Fibroblast of skin of abdomen (primary cell): ENCODE data around the gene CLEC20A.
"Not testable (repeated sequence)": the region's sequence is repeated elsewhere in the genome, so short reads cannot be mapped to it uniquely, and the experiment has no call there.

Experiments used
- DNase-seq: peaks from one replicate; pipeline ENCODE4 v3.0.0-alpha.2; 2013

CLEC20A gene

GRCh38 chr1:178528953-178529335, 32.2 kb upstream of the CLEC20A start:
- DNase-seq, result no peak

- DNase-seq, result no peak
These were observed 31.6 kb upstream of the CLEC20A start for GRCh38 chr1:178528228-178528952.

GRCh38 chr1:178527117-178527516, 30.4 kb upstream of the CLEC20A start:
- no peak for DNase-seq

- DNase-seq, result no peak
These were observed 24.5 kb upstream of the CLEC20A start for GRCh38 chr1:178521241-178521640.

- no peak for DNase-seq
These were observed 24.0 kb upstream of the CLEC20A start for GRCh38 chr1:178520803-178521202.

- no peak for DNase-seq
These were observed 22.1 kb upstream of the CLEC20A start for GRCh38 chr1:178518894-178519293.

- no peak for DNase-seq
These were observed 19.3 kb upstream of the CLEC20A start for GRCh38 chr1:178516110-178516509.

GRCh38 chr1:178513278-178513983, 16.7 kb upstream of the CLEC20A start:
- peak; percentile 39 for DNase-seq

- no peak for DNase-seq
These were observed 16.0 kb upstream of the CLEC20A start, which contains the start of gene TEX35 for GRCh38 chr1:178512566-178513277. TSS of gene TEX35 (plus strand) at chr1:178513109. CDS start at chr1:178513189, 80 bp downstream.

- DNase-seq, result no peak
These were observed 13.4 kb upstream of the CLEC20A start for GRCh38 chr1:178510155-178510554.

GRCh38 chr1:178509414-178510007, 12.7 kb upstream of the CLEC20A start:
- DNase-seq, result no peak

- no peak for DNase-seq
These were observed 9.9 kb upstream of the CLEC20A start for GRCh38 chr1:178506669-178507068.

- DNase-seq, result no peak
These were observed 9.4 kb upstream of the CLEC20A start for GRCh38 chr1:178506177-178506576.

- DNase-seq, result no peak
These were observed 7.5 kb upstream of the CLEC20A start for GRCh38 chr1:178504286-178504685.

- no peak for DNase-seq
These were observed 7.1 kb upstream of the CLEC20A start for GRCh38 chr1:178503849-178504248.

- not testable (repeated sequence) for DNase-seq
These were observed 6.6 kb upstream of the CLEC20A start for GRCh38 chr1:178503316-178503715.

GRCh38 chr1:178502856-178503255, 6.1 kb upstream of the CLEC20A start:
- no peak for DNase-seq

GRCh38 chr1:178502330-178502714, 5.6 kb upstream of the CLEC20A start:
- DNase-seq, result no peak

GRCh38 chr1:178501705-178502329, 5.1 kb upstream of the CLEC20A start:
- DNase-seq, result peak; percentile 59

- DNase-seq, result no peak
These were observed 4.3 kb upstream of the CLEC20A start for GRCh38 chr1:178500936-178501554.

GRCh38 chr1:178500091-178500770, 3.5 kb upstream of the CLEC20A start:
- no peak for DNase-seq
